HepG2 (cell line): ENCODE results near the gene TNFAIP3. TPM values are rescaled to one million over a fixed set of nuclear protein-coding genes. Genes with fewer than 3 reads are reported as not detected.

Experiments used
- ATAC-seq: fragments of 200-7000 bp; cut with Tn5 transposase; 3 replicates; pipeline ENCODE4 v1.9.1; 2020; ENCODE audit warnings: mild to moderate bottlenecking, moderate library complexity
- BruUV-seq: library from RNA; stranded (reverse); fragments of 400-500 nt; replicated peaks from 2 replicates; lab custom pipeline; 2021; lab: Mats Ljungman, UMichigan
- CTCF ChIA-PET: fragments of 300-600 bp; formaldehyde crosslinking; extraction: SDS; loops from one replicate; lab custom pipeline; 2021; ENCODE audit warnings: low total read pairs, inconsistent platforms, low intra/inter-chr PET ratio; lab: Yijun Ruan, JAX
- POLR2A ChIA-PET: fragments of 350-600 bp; sonication (Branson Sonifier 250); formaldehyde crosslinking; loops from one replicate; lab custom pipeline; 2020; ENCODE audit warnings: antibody characterized with exemption, inconsistent platforms; lab: Yijun Ruan, JAX
- DNase-seq: peaks from one replicate; pipeline ENCODE4 v3.0.0-alpha.2; 2015; ENCODE audit warnings: low spot score
- FAIRE-seq: peaks from 3 replicates; lab custom pipeline; 2011; peaks lifted over from hg19 to GRCh38; lab: Jason Lieb, UNC
- H2AFZ ChIP-seq: one replicate; pipeline ENCODE4 v1.6.1; 2011; ENCODE audit warnings: low read length, inconsistent platforms
- H3K27ac ChIP-seq: fragments of 300-600 bp; 3 replicates; pipeline ENCODE4 v1.8.0; 2011; ENCODE audit warnings: mixed run types, mild to moderate bottlenecking, mixed read lengths, low read length, inconsistent platforms; ENCODE audit not compliant: insufficient read depth; ENCODE audit errors: extremely low read length
- H3K27me3 ChIP-seq, 2 experiments: fragments of 200-600 bp in 1 of 2; 2 replicates in 1 of 2; 3 replicates in 1 of 2; pipeline versions ENCODE4 v1.6.0 to v1.8.0; 2011; ENCODE audit warnings: low read length in 2 of 2, mild to moderate bottlenecking in 2 of 2, moderate library complexity in 2 of 2, inconsistent platforms in 1 of 2; ENCODE audit not compliant: insufficient read depth in 2 of 2, control insufficient read depth in 1 of 2
- H3K36me3 ChIP-seq, 2 experiments: fragments of 200-600 bp in 1 of 2; replicated peaks in 1 of 2; 2 replicates in 1 of 2; 3 replicates in 1 of 2; pipeline versions ENCODE4 v1.5.1 to v1.8.0; 2011; ENCODE audit warnings: low read length in 2 of 2, inconsistent platforms in 1 of 2; ENCODE audit not compliant: insufficient read depth in 2 of 2, control insufficient read depth in 1 of 2
- H3K4me1 ChIP-seq: 2 replicates; pipeline ENCODE4 v1.5.1; 2012; ENCODE audit warnings: low read length, inconsistent platforms; ENCODE audit not compliant: insufficient read depth
- H3K4me2 ChIP-seq: 2 replicates; pipeline ENCODE4 v1.6.0; 2011; ENCODE audit warnings: low read depth, low read length, inconsistent platforms
- H3K4me3 ChIP-seq, 3 experiments: fragments of 200-600 bp in 1 of 3; sonication (generic), shearing (Covaris generic) in 1 of 3; replicated peaks in 1 of 3; 2 replicates each; pipeline ENCODE4 v1.5.1; 2011 to 2016; ENCODE audit warnings: low read length in 3 of 3, inconsistent platforms in 2 of 3, low read depth in 2 of 3, mild to moderate bottlenecking in 2 of 3, control low read depth in 1 of 3, mixed read lengths in 1 of 3; ENCODE audit not compliant: insufficient read depth in 1 of 3
- H3K79me2 ChIP-seq: one replicate; pipeline ENCODE4 v1.6.1; 2011; ENCODE audit warnings: low read length, inconsistent platforms; ENCODE audit not compliant: insufficient read depth
- H3K9ac ChIP-seq: 2 replicates; pipeline ENCODE4 v1.6.0; 2011; ENCODE audit warnings: mild to moderate bottlenecking, low read depth, low read length, inconsistent platforms; ENCODE audit not compliant: insufficient read depth
- H3K9me3 ChIP-seq: 2 replicates; pipeline ENCODE4 v1.5.1; 2012; ENCODE audit warnings: mild to moderate bottlenecking, low read length
- H4K20me1 ChIP-seq: 2 replicates; pipeline ENCODE4 v1.6.0; 2011; ENCODE audit warnings: inconsistent platforms, mild to moderate bottlenecking, low read length, moderate library complexity; ENCODE audit not compliant: insufficient read depth
- FOXO1 ChIP-seq: sonication (generic); formaldehyde crosslinking; IDR thresholded peaks from 2 replicates; pipeline ENCODE4 v1.4.0; 2020; ENCODE audit warnings: missing genetic modification reagents
- MED1 ChIP-seq: sonication (generic); formaldehyde crosslinking; IDR thresholded peaks from 2 replicates; pipeline ENCODE4 v1.4.0; 2020; ENCODE audit warnings: missing genetic modification reagents
- SAP130 ChIP-seq: IDR thresholded peaks from 2 replicates; pipeline ENCODE4 v1.6.1; 2016; ENCODE audit warnings: low read depth
- TBX2 ChIP-seq: sonication (generic); formaldehyde crosslinking; IDR thresholded peaks from 2 replicates; pipeline ENCODE4 v1.5.0; 2020; ENCODE audit warnings: missing genetic modification reagents, mild to moderate bottlenecking, borderline replicate concordance
- TCF7L2 ChIP-seq: IDR thresholded peaks from 2 replicates; pipeline ENCODE4 v1.6.1; 2011; ENCODE audit warnings: mild to moderate bottlenecking, low read depth, low read length, moderate library complexity
- ZKSCAN5 ChIP-seq: sonication (generic); formaldehyde crosslinking; IDR thresholded peaks from 2 replicates; pipeline ENCODE4 v1.5.1; 2020; ENCODE audit warnings: mild to moderate bottlenecking, missing genetic modification reagents
- ZNF160 ChIP-seq: sonication (generic); formaldehyde crosslinking; IDR thresholded peaks from 2 replicates; pipeline ENCODE4 v1.8.0; 2022; ENCODE audit warnings: mild to moderate bottlenecking, inconsistent platforms, missing genetic modification reagents
- ZNF770 ChIP-seq: sonication (generic); formaldehyde crosslinking; IDR thresholded peaks from 2 replicates; pipeline ENCODE4 v1.5.0; 2020; ENCODE audit warnings: mild to moderate bottlenecking, missing genetic modification reagents
- ZSCAN30 ChIP-seq: sonication (generic); formaldehyde crosslinking; IDR thresholded peaks from 2 replicates; pipeline ENCODE4 v1.5.0; 2020; ENCODE audit warnings: mild to moderate bottlenecking, missing genetic modification reagents
- WGBS: methylation state at CpG from one replicate; pipeline ENCODE4 v1.1.6; 2017; ENCODE audit warnings: low lambda C conversion rate; 5-methylcytosine and 5-hydroxymethylcytosine counted together
- in situ Hi-C: cut with HindIII; loops from 2 replicates; pipeline ENCODE4 v1.10.0; 2017; ENCODE audit warnings: low pct_unique_long_range_greater_than_20kb; ENCODE audit not compliant: extremely low pct_ligation_motif_present
- intact Hi-C: fragments of 100-400 bp; cut with micrococcal nuclease; formaldehyde crosslinking; loops from one replicate; pipeline ENCODE4 v1.10.0; 2022; ENCODE audit not compliant: unreplicated experiment
- polyA plus RNA-seq, 8 experiments: library from polyadenylated mRNA; depleted of rRNA in 3 of 8; stranded (reverse) in 7 of 8; unstranded in 1 of 8; fragments of >200 nt; fragmentation: Illumina TruSeq in 4 of 8; extraction: Trizol in 4 of 8; gene quantifications; 2 replicates each; pipeline versions ENCODE4 v1.2.1 to v1.2.3, GENCODE V29; 2011 to 2016; ENCODE audit warnings: low read depth in 4 of 8, missing spikeins in 1 of 8, mixed read lengths in 1 of 8; ENCODE audit not compliant: insufficient read depth in 1 of 8
- total RNA-seq, 5 experiments: library from RNA; depleted of rRNA; stranded (reverse); fragments of >200 nt; fragmentation: Illumina TruSeq; extraction: Trizol; gene quantifications; 2 replicates each; pipeline ENCODE4 v1.2.3, GENCODE V29; 2016; ENCODE audit warnings: low read depth in 1 of 5
- TF ChIP-seq, protein P1 (sequence below): sonication (generic); formaldehyde crosslinking; IDR thresholded peaks from 2 replicates; pipeline ENCODE4 v1.5.1; 2020; ENCODE audit warnings: mild to moderate bottlenecking, missing genetic modification reagents, moderate library complexity
- TF ChIP-seq, protein P2 (sequence below): IDR thresholded peaks from 2 replicates; pipeline ENCODE4 v1.6.1; 2016; ENCODE audit warnings: low read depth, control low read depth
- TF ChIP-seq, protein P3 (sequence below): sonication (generic); formaldehyde crosslinking; IDR thresholded peaks from 2 replicates; pipeline ENCODE4 v1.5.0; 2020; ENCODE audit warnings: mild to moderate bottlenecking, missing genetic modification reagents

The TNFAIP3 gene
- total and polyA plus RNA-seq, 2 of the 13 experiments (the other 11 are each of a cell fraction or from before 2014, with no cell fraction given), result 28.2 to 47.1 TPM

GRCh38 chr6:137846274-137846673 lies 20.8 kb upstream of the TNFAIP3 start (continued):
- TF ChIP-seq ZKSCAN5 (CRISPR knock-in tag) (peak; percentile 21; the same call in 1 of the 2 replicates), FOXO1 (CRISPR knock-in tag) (peak; percentile 27; the same call in 1 of the 2 replicates), SAP130 (CRISPR knock-in tag) (peak; percentile 48; the same call in 1 of the 2 replicates)

GRCh38 chr6:137846772-137847313 lies 20.2 kb upstream of the TNFAIP3 start:
- in situ Hi-C loops (no loop called here), intact Hi-C loops (no loop called here)
- Histone ChIP-seq H3K79me2 (no peaks in the 10 kb centered on the region), H3K27ac (no peak overlapping the region), H3K9me3 (no peaks in the 10 kb centered on the region), H3K9ac (no peak overlapping the region), H3K4me1 (peaks cover 49% of the 10 kb centered on the region), H2AFZ (no peak overlapping the region), H3K4me2 (0 out of 2 replicates have a peak overlapping the region, but pooled peaks have one; percentile 20), H3K27me3 (no peaks in the 10 kb centered on the region), H3K4me3 (no peak overlapping the region), H3K36me3 (no peaks in the 10 kb centered on the region), H4K20me1 (no peaks in the 10 kb centered on the region)
- DNase-seq (no peak), ATAC-seq (no peak; the same call in 2 of the 3 replicates), FAIRE-seq (no peak)
- POLR2A ChIA-PET, result no interaction called here
- CTCF ChIA-PET, result no interaction called here
- BruUV-seq, result no TSS peak
- WGBS, result 69% methylated on average over 7 of the region's 7 CpGs
- TF ChIP-seq ZNF160 (CRISPR knock-in tag) (no peak), ZSCAN30 (CRISPR knock-in tag) (0 out of 2 replicates have a peak, but pooled peaks have one; percentile 17), TCF7L2 (no peak), ZNF770 (peak; percentile 34; the same call in 1 of the 2 replicates), TBX2 (CRISPR knock-in tag) (0 out of 2 replicates have a peak, but pooled peaks have one; percentile 23), MED1 (CRISPR knock-in tag) (no peak)
- TF ChIP-seq, protein P1, sequence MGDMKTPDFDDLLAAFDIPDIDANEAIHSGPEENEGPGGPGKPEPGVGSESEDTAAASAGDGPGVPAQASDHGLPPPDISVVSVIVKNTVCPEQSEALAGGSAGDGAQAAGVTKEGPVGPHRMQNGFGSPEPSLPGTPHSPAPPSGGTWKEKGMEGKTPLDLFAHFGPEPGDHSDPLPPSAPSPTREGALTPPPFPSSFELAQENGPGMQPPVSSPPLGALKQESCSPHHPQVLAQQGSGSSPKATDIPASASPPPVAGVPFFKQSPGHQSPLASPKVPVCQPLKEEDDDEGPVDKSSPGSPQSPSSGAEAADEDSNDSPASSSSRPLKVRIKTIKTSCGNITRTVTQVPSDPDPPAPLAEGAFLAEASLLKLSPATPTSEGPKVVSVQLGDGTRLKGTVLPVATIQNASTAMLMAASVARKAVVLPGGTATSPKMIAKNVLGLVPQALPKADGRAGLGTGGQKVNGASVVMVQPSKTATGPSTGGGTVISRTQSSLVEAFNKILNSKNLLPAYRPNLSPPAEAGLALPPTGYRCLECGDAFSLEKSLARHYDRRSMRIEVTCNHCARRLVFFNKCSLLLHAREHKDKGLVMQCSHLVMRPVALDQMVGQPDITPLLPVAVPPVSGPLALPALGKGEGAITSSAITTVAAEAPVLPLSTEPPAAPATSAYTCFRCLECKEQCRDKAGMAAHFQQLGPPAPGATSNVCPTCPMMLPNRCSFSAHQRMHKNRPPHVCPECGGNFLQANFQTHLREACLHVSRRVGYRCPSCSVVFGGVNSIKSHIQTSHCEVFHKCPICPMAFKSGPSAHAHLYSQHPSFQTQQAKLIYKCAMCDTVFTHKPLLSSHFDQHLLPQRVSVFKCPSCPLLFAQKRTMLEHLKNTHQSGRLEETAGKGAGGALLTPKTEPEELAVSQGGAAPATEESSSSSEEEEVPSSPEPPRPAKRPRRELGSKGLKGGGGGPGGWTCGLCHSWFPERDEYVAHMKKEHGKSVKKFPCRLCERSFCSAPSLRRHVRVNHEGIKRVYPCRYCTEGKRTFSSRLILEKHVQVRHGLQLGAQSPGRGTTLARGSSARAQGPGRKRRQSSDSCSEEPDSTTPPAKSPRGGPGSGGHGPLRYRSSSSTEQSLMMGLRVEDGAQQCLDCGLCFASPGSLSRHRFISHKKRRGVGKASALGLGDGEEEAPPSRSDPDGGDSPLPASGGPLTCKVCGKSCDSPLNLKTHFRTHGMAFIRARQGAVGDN (CRISPR knock-in tag), result peak; percentile 38; the same call in 1 of the 2 replicates
- TF ChIP-seq, protein P2, sequence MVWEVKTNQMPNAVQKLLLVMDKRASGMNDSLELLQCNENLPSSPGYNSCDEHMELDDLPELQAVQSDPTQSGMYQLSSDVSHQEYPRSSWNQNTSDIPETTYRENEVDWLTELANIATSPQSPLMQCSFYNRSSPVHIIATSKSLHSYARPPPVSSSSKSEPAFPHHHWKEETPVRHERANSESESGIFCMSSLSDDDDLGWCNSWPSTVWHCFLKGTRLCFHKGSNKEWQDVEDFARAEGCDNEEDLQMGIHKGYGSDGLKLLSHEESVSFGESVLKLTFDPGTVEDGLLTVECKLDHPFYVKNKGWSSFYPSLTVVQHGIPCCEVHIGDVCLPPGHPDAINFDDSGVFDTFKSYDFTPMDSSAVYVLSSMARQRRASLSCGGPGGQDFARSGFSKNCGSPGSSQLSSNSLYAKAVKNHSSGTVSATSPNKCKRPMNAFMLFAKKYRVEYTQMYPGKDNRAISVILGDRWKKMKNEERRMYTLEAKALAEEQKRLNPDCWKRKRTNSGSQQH, result no peak
- TF ChIP-seq, protein P3, sequence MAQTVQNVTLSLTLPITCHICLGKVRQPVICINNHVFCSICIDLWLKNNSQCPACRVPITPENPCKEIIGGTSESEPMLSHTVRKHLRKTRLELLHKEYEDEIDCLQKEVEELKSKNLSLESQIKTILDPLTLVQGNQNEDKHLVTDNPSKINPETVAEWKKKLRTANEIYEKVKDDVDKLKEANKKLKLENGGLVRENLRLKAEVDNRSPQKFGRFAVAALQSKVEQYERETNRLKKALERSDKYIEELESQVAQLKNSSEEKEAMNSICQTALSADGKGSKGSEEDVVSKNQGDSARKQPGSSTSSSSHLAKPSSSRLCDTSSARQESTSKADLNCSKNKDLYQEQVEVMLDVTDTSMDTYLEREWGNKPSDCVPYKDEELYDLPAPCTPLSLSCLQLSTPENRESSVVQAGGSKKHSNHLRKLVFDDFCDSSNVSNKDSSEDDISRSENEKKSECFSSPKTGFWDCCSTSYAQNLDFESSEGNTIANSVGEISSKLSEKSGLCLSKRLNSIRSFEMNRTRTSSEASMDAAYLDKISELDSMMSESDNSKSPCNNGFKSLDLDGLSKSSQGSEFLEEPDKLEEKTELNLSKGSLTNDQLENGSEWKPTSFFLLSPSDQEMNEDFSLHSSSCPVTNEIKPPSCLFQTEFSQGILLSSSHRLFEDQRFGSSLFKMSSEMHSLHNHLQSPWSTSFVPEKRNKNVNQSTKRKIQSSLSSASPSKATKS (CRISPR knock-in tag), result peak; percentile 66; the same call in 1 of the 2 replicates
